NOMO-1 treated with DMSO at 0.1 percent for 48 hours (cell line): Measurements from ENCODE around the gene CTDSP2.
"Not testable (repeated sequence)": the region's sequence is repeated elsewhere in the genome, so short reads cannot be mapped to it uniquely, and the experiment has no call there.

Source experiments
- DNase-seq: peaks from one replicate; lab custom pipeline; 2025; ENCODE audit not compliant: unreplicated experiment; lab: John Stamatoyannopoulos, UW

The CTDSP2 gene

GRCh38 chr12:57882575-57882974, 36.0 kb upstream of the CTDSP2 start:
- DNase-seq, result no peak

- DNase-seq, result no peak
These were observed 34.9 kb upstream of the CTDSP2 start for GRCh38 chr12:57881475-57881874.

- DNase-seq, result not testable (repeated sequence)
These were observed 34.5 kb upstream of the CTDSP2 start for GRCh38 chr12:57881035-57881434.

GRCh38 chr12:57877876-57878275, 31.3 kb upstream of the CTDSP2 start:
- no peak for DNase-seq

- no peak for DNase-seq
These were observed 29.4 kb upstream of the CTDSP2 start for GRCh38 chr12:57875753-57876547.

GRCh38 chr12:57874166-57875108, 27.9 kb upstream of the CTDSP2 start:
- peak; percentile 90 for DNase-seq

GRCh38 chr12:57872362-57872761, 25.8 kb upstream of the CTDSP2 start:
- no peak for DNase-seq

- no peak for DNase-seq
These were observed 23.4 kb upstream of the CTDSP2 start for GRCh38 chr12:57869927-57870318.

- DNase-seq, result no peak
These were observed 22.9 kb upstream of the CTDSP2 start for GRCh38 chr12:57869298-57869926.

GRCh38 chr12:57868851-57869268, 22.3 kb upstream of the CTDSP2 start:
- no peak for DNase-seq

GRCh38 chr12:57868221-57868620, 21.7 kb upstream of the CTDSP2 start:
- DNase-seq, result no peak

- DNase-seq, result no peak
These were observed 19.9 kb upstream of the CTDSP2 start for GRCh38 chr12:57866308-57867019.

- peak; percentile 61 for DNase-seq
These were observed 18.7 kb upstream of the CTDSP2 start for GRCh38 chr12:57865084-57865751.

GRCh38 chr12:57864442-57865083, 18.0 kb upstream of the CTDSP2 start:
- no peak for DNase-seq

GRCh38 chr12:57863676-57864075, 17.1 kb upstream of the CTDSP2 start:
- no peak for DNase-seq

- DNase-seq, result no peak
These were observed 15.4 kb upstream of the CTDSP2 start for GRCh38 chr12:57861967-57862366.

GRCh38 chr12:57860883-57861282, 14.4 kb upstream of the CTDSP2 start:
- not testable (repeated sequence) for DNase-seq

- no peak for DNase-seq
These were observed 12.6 kb upstream of the CTDSP2 start for GRCh38 chr12:57859121-57859520.

- DNase-seq, result not testable (repeated sequence)
These were observed 11.6 kb upstream of the CTDSP2 start for GRCh38 chr12:57858123-57858522.

- no peak for DNase-seq
These were observed 8.4 kb upstream of the CTDSP2 start for GRCh38 chr12:57854965-57855364.
